HG02759 (cell line): ENCODE results near the gene OR10V1.
"Not testable (repeated sequence)": the region's sequence is repeated elsewhere in the genome, so short reads cannot be mapped to it uniquely, and the experiment has no call there.

ENCODE experiments used
- ATAC-seq: cut with Tn5 transposase; IDR thresholded peaks from one replicate; pipeline ENCODE4 v1.9.1; 2021; ENCODE audit warnings: mild to moderate bottlenecking, moderate library complexity; ENCODE audit not compliant: unreplicated experiment

The OR10V1 gene

GRCh38 chr11:59710136-59710847 is 3.4 kb downstream of the OR10V1 start:
- ATAC-seq: no peak

DNA sequence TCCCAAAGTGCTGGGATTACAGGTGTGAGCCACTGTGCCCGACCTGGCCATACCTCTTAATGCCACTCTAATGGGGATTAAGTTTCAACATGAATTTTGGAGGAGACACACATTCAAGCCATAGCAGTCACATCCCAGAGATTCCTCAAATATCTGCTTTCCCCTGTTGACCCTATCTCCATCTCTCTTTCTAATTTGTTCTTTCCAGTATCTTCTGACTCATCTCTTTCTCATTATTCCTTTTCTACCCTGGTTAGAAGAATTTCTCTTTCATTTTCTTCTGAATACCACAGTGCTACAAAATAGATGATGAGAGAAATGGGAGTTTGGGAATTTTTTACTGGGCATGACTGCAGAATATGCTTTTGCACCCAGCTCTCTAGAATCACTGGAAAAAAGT is 5.1 kb downstream of the OR10V1 start:
- ATAC-seq: no peak

DNA sequence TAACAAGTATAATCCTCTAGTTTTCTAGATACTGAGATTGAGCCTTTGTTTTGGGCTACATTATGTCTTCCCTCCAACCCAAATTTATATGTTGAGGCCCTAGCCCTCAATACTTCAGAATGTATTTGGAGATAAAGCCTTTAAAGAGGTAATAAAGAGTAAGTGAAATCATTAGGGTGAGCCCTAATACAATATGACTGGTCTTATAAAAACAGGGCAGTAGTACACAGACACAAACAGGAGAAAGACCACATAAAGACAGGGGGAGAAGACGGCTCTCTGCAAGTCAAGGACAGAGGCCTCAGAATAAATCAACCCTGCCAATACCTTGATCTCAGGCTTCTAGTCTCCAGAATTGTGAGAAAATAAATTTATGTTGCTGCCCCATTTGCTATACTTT is 6.3 kb downstream of the OR10V1 start:
- no peak for ATAC-seq

DNA sequence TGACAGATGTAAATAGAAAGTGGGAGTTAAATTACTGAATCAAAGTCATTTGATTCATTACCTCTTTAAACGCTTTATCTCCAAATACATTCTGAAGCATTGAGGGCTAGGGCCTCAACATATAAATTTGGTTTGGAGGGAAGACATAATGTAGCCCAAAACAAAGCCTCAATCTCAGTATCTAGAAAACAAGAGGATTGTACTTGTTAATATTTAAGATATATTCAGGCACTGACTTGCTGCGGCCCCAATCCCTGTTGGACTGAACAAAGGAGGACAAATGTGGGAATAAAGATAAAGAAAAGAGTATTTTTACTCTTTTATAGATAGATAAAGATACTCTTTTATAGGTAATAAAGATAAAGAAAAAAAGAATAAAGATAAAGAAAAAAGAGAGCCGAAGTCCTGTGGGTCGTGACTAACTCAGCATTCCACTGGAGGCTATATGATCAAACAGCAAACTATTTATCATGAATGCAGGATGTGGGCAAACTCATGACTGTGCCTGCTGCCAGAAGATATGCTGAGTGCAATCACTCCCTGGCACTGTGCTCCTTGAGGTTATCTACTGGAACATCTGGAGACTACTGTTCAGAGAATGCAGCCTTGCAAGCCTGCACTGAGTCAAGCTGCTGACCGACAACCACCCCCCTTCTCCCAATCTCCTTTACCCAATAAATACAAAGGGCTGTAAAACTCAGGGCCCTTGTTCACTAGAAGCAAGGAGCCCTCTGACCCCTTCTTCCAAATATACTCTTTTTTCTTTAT is 6.9 kb downstream of the OR10V1 start:
- no peak for ATAC-seq

DNA sequence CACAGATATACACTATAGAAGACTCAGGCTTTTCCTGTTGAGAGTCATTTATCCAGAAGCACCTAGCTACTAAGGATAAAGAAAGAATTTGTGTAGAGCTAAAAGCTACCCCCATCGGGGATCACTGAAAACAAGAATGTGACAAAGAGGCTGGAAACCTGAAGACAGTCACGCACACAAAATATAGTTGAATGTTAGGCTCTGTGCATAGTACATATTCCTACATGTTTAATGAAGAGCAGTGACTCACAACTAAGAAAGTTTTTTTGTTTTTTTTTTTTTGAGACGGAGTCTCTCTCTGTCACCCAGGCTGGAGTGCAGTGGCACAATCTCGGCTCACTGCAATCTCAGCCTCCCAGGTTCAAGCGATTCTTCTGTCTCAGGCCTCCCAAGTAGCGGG is 8.4 kb downstream of the OR10V1 start:
- ATAC-seq: no peak

- ATAC-seq: not testable (repeated sequence)
Measured at GRCh38 chr11:59703515-59703914, 10.1 kb downstream of the OR10V1 start.

DNA sequence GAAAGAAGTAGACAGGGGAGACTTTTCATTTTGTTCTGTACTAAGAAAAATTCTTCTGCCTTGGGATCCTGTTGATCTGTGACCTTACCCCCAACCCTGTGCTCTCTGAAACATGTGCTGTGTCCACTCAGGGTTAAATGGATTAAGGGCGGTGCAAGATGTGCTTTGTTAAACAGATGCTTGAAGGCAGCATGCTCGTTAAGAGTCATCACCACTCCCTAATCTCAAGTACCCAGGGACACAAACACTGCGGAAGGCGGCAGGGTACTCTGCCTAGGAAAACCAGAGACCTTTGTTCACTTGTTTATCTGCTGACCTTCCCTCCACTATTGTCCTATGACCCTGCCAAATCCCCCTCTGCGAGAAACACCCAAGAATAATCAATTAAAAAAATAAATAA is 13.5 kb downstream of the OR10V1 start:
- not testable (repeated sequence) for ATAC-seq

- no peak for ATAC-seq
Measured at GRCh38 chr11:59698506-59698905, 15.1 kb downstream of the OR10V1 start.

DNA sequence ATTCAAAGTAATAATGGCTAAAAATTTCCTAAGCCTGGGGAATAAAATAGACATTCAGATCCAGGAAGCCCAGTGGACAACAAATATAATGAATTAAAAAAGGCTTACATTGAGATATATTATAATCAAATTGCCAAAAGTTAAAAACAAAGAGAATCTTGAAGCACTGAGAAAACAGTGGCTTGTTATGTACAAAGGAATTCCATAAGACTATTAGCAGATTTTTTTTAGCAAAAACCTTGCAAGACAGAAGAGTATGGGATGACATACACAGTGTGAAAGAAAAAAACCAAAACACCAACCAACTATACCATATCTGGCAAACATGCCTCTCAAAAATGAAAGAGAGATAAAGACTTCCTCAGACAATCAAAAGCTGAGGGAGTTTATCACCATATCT is 20.7 kb downstream of the OR10V1 start:
- ATAC-seq: no peak

- no peak for ATAC-seq
Measured at GRCh38 chr11:59691156-59691555, 22.5 kb downstream of the OR10V1 start.

DNA sequence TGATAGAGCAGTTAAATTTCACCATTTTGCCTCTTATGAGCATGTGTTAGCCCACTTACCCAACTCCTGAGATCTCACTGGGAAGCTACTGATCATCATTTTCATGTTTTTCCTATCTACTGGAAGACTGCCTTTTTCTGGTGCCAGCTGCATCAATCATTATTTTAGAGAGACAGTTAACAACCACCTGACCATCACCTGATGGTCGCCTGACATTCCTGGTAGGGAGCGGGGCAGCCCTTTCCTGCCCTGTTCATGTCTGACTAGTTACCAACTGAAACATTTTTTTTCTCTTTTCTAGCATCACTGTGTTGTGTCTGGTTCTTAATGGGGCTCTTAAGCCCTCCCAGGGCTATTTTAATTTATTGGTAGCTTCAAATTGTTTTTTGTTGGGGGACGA is 24.6 kb downstream of the OR10V1 start:
- ATAC-seq: no peak

- ATAC-seq: not testable (repeated sequence)
Measured at GRCh38 chr11:59681260-59681725, 32.4 kb downstream of the OR10V1 start.

GRCh38 chr11:59680287-59681154 is 33.1 kb downstream of the OR10V1 start:
- peak; percentile 95 for ATAC-seq

DNA sequence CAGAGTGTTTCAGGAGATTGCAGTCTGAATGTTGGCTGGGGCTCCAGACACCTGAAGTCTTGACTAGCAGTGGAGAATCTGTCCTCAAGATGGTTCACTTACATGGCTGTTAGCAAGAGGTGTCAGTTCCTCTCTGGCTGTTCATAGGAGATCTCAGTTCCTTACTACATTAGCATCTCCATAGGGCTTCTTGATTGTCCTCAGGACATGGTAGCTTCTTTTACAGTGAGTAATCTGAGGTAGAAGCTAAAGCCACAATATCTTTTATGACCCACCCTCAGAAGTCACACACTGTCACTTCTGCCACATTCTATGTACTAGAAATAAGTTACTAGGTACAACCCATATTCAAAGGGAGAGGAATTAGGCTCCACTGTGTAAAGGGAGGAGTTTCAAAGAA is 34.3 kb downstream of the OR10V1 start:
- no peak for ATAC-seq

DNA sequence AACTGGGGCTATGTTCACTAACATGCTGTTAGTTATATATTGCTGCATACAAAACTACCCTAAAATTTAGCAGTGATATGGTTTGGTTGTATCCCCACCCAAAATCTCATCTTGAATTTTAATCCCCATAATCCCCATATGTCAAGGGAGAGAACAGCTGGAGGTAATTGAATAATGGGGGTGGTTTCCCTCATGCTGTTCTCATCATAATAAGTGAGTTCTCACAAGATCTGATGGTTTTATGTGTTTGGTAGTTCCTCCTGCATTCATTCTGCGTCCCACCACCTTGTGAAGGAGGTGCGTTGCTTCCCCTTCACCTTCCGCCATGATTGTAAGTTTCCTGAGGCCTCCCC is 34.9 kb downstream of the OR10V1 start:
- ATAC-seq: no peak

- no peak for ATAC-seq
Measured at GRCh38 chr11:59678118-59678812, 35.4 kb downstream of the OR10V1 start.

- ATAC-seq: no peak
Measured at GRCh38 chr11:59676205-59676604, 37.4 kb downstream of the OR10V1 start.

- ATAC-seq: no peak
Measured at GRCh38 chr11:59674291-59674690, 39.4 kb downstream of the OR10V1 start.

GRCh38 chr11:59673291-59673690 is 40.4 kb downstream of the OR10V1 start:
- no peak for ATAC-seq

GRCh38 chr11:59671471-59671870 is 42.2 kb downstream of the OR10V1 start:
- ATAC-seq: no peak

GRCh38 chr11:59669611-59670009 is 44.0 kb downstream of the OR10V1 start:
- peak; percentile 7 for ATAC-seq
